ENCODE data around the gene PSMD10.

DNA sequence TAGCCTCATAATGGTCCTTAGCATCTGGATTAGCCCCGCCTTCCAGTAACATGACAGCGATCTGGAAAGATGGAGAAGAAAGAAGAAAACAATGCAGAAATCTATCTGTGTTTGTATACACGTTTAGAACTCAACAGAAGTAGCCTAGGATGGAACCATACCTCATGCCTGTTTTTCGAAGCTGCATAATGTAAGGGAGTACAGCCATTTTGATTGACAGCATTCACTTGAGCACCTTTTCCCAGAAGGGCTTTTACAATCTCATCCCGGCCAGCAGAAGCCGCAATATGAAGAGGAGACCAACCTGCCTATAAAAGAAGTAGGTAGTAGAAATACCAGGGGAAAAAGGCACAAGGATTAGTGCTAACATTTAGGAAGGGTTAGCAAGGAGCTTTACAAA, 3.5 kb downstream of the PSMD10 start:
- TF ChIP-seq EZH2 (IDR thresholded peaks at IDR 0.05; ENCODE audit: insufficient read depth, poor library complexity, severe bottlenecking) (no peak), EZH2phosphoT487 (IDR thresholded peaks at IDR 0.05; ENCODE audit: insufficient read depth, low read depth) (no peak)

Measured in GM23248 (cell line).